Mesothelial cell of epicardium (in vitro differentiated cells): ENCODE results near the gene OR5H6. TPM values are rescaled to one million over a fixed set of nuclear protein-coding genes. Genes with fewer than 3 reads are reported as not detected.
"Not testable (repeated sequence)": the region's sequence is repeated elsewhere in the genome, so short reads cannot be mapped to it uniquely, and the experiment has no call there.

Experiments used
- DNase-seq, 2 experiments: peaks; one replicate each; pipeline ENCODE4 v3.0.0; 2021; ENCODE audit warnings: low spot score in 2 of 2; ENCODE audit not compliant: unreplicated experiment in 2 of 2
- H3K27ac Mint-ChIP-seq: 2 replicates; pipeline ENCODE4 v1.8.0; 2021; ENCODE audit warnings: mixed read lengths
- H3K27me3 Mint-ChIP-seq: 2 replicates; pipeline ENCODE4 v1.8.0; 2021; ENCODE audit warnings: low read depth, mixed read lengths
- H3K36me3 Mint-ChIP-seq: 2 replicates; pipeline ENCODE4 v1.8.0; 2021; ENCODE audit warnings: mixed read lengths
- H3K4me1 Mint-ChIP-seq: 2 replicates; pipeline ENCODE4 v1.8.0; 2021; ENCODE audit warnings: mixed read lengths
- H3K4me3 Mint-ChIP-seq: 2 replicates; pipeline ENCODE4 v1.8.0; 2021; ENCODE audit warnings: mild to moderate bottlenecking, moderate library complexity, mixed read lengths
- H3K9me3 Mint-ChIP-seq: 2 replicates; pipeline ENCODE4 v1.8.0; 2021; ENCODE audit warnings: mixed read lengths
- total RNA-seq: library from RNA; stranded (reverse); gene quantifications from 3 replicates; pipeline ENCODE4 v1.2.1, GENCODE V29; 2021
- TF ChIP-seq, protein P1 (sequence below): fragments of 200-600 bp; sonication (generic); IDR thresholded peaks from one replicate; pipeline ENCODE4 v1.5.0; 2021; ENCODE audit warnings: antibody characterized with exemption; ENCODE audit not compliant: unreplicated experiment

OR5H6 gene
- total RNA-seq, 1 donor from 2014 or later = not detected

DNA sequence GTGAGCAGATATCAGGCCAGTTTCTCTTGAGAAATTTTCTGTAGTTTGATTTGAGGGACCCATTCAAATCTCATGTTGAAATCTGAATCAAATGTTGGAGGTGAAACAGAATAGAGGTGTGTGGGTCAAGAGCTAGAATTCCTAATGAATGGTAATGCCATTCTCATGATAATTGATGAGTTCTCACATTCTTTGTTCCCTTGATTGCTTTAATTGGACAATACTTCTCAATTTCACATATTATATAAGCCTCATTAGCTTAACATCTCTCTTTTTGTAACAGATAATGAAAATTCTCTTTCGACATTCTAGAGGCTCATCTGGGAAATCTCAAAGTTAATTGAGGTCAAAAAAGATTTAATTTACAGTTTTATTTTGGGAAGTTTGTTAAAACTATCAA is 21.9 kb upstream of the OR5H6 start:
- TF ChIP-seq, protein P1, sequence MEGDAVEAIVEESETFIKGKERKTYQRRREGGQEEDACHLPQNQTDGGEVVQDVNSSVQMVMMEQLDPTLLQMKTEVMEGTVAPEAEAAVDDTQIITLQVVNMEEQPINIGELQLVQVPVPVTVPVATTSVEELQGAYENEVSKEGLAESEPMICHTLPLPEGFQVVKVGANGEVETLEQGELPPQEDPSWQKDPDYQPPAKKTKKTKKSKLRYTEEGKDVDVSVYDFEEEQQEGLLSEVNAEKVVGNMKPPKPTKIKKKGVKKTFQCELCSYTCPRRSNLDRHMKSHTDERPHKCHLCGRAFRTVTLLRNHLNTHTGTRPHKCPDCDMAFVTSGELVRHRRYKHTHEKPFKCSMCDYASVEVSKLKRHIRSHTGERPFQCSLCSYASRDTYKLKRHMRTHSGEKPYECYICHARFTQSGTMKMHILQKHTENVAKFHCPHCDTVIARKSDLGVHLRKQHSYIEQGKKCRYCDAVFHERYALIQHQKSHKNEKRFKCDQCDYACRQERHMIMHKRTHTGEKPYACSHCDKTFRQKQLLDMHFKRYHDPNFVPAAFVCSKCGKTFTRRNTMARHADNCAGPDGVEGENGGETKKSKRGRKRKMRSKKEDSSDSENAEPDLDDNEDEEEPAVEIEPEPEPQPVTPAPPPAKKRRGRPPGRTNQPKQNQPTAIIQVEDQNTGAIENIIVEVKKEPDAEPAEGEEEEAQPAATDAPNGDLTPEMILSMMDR = no peak
- Mint-ChIP-seq H3K36me3 (no peaks in the 10 kb centered on the region), H3K27me3 (no peaks in the 10 kb centered on the region), H3K27ac (no peak overlapping the region), H3K4me3 (no peak overlapping the region), H3K4me1 (no peaks in the 10 kb centered on the region), H3K9me3 (no peaks in the 10 kb centered on the region)
- DNase-seq = no peak

DNA sequence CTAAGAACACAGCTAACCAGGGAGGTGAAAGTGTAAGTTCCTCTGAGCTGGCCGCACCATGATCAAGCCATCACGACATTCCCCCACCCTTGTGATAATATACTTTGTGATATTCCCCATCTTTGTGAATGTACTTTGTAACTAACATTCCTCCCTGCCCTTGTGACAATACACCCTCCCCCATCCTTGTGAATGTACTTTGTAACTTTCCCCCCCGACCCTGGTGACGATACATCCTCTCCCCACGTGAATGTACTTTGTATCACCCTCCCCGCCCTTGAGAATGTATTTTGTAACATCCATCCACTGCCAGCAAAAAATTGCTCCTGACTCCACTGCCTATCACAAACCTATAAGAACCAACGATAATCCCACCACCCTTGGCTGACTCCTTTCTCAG is 20.2 kb upstream of the OR5H6 start:
- no peak overlapping the region for H3K4me3 Mint-ChIP-seq
- TF ChIP-seq, protein P1 = no peak
- no peaks in the 10 kb centered on the region for H3K9me3 Mint-ChIP-seq
- no peak for DNase-seq
- H3K27ac Mint-ChIP-seq = no peak overlapping the region
- H3K36me3 Mint-ChIP-seq = no peaks in the 10 kb centered on the region
- no peaks in the 10 kb centered on the region for H3K4me1 Mint-ChIP-seq
- H3K27me3 Mint-ChIP-seq = no peaks in the 10 kb centered on the region

- H3K4me1 Mint-ChIP-seq = no peaks in the 10 kb centered on the region
- H3K36me3 Mint-ChIP-seq = no peaks in the 10 kb centered on the region
These were observed 17.9 kb upstream of the OR5H6 start for GRCh38 chr3:98246142-98246541.

GRCh38 chr3:98256026-98256425 is 8.0 kb upstream of the OR5H6 start:
- H3K9me3 Mint-ChIP-seq = peaks cover 18% of the 10 kb centered on the region
- H3K4me3 Mint-ChIP-seq, H3K4me1 Mint-ChIP-seq, H3K27ac Mint-ChIP-seq, H3K27me3 Mint-ChIP-seq, H3K36me3 Mint-ChIP-seq, DNase-seq: not testable (repeated sequence)

More at GRCh38 chr3:98246142-98246541, 17.9 kb upstream of the OR5H6 start:
- DNase-seq = no peak
- Mint-ChIP-seq H3K27me3 (no peaks in the 10 kb centered on the region), H3K4me3 (no peak overlapping the region), H3K27ac (no peak overlapping the region), H3K9me3 (peaks cover 3% of the 10 kb centered on the region)
- TF ChIP-seq, protein P1 = no peak

- H3K4me1 Mint-ChIP-seq = no peaks in the 10 kb centered on the region
- no peak overlapping the region for H3K27ac Mint-ChIP-seq
- DNase-seq = no peak
- H3K27me3 Mint-ChIP-seq = no peaks in the 10 kb centered on the region
- no peak overlapping the region for H3K4me3 Mint-ChIP-seq
- H3K36me3 Mint-ChIP-seq = no peaks in the 10 kb centered on the region
- TF ChIP-seq, protein P1 = no peak
- H3K9me3 Mint-ChIP-seq = peaks cover 7% of the 10 kb centered on the region
These were observed 4.3 kb upstream of the OR5H6 start for GRCh38 chr3:98259707-98260106.

GRCh38 chr3:98262046-98262445 is 2.0 kb upstream of the OR5H6 start:
- DNase-seq = no peak
- Mint-ChIP-seq H3K9me3 (peaks cover 7% of the 10 kb centered on the region), H3K4me1 (no peaks in the 10 kb centered on the region), H3K27ac (no peak overlapping the region), H3K4me3 (no peak overlapping the region), H3K36me3 (no peaks in the 10 kb centered on the region), H3K27me3 (no peaks in the 10 kb centered on the region)
- TF ChIP-seq, protein P1 = no peak
